Measurements from ENCODE around the gene MRPL37. TPM values are rescaled to one million over a fixed set of nuclear protein-coding genes. Genes with fewer than 3 reads are reported as not detected.

Gene MRPL37
- total and polyA plus RNA-seq, 2 of the 4 experiments (the other 2 are of a cell fraction): 42.8 to 132 TPM

DNA sequence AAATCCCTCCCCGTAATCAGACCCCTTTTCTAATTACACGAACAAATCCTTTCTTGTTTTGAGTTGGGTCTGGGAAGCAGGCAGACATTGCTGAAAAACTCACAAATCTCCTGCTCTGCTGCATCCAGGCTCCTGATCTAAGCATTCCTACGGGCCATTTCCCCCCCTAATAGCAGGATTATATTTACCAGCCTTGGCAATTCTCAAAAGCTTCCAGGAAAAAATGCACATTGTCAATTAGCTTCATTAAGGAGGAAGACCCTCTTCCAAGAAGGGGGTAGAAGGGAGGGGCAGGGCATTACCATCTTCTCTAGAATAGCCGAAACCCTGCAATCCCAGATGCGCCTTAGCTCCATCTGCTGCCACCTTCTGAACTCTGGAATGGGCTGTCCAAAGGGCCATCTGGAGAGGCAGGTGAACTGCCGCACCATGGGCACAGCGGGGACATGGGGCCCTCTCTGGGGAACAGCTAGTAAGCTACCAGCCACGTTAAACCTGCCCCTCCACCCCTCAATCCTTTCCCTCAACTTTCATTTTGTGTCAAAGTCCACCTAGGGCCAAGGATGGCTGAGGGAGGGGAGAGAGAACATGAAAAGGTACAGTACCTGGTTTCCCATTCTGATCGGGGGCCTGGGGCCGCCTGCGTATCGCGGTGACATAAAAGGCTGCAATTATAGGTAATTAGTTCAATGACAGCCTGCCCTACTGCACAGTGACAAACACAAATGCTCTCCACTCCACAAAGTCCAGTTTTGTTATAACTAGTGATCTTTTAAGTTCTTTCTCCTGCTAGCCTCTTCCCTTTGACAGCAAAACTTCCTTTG lies 56.8 kb downstream of the MRPL37 start:
- H3K4me1 ChIP-seq (ENCODE audit: control insufficient read depth, insufficient read depth, low read length): peaks cover 18% of the 10 kb centered on the region
- WGBS, 2 experiments (ENCODE audit: extremely low coverage in 2 of 2, insufficient read length in 1 of 2): 80% methylated on average over 1 of the region's 13 CpGs; no CpG with 5 or more reads in 1 of the 2 experiments
- CTCF ChIA-PET: no interaction called here

More for the DNA sequence above, 56.8 kb downstream of the MRPL37 start:
- Histone ChIP-seq H3K18ac (ENCODE audit: low read depth, low read length) (no peak overlapping the region), H3K79me1 (ENCODE audit: low read depth in 1 of 2, low read length in 2 of 2) (peaks cover 17 to 32% of the 10 kb centered on the region in 2 experiments), H3K23ac (ENCODE audit: low read depth, low read length) (no peak overlapping the region), H2AFZ (replicated peaks; ENCODE audit: low read length, poor library complexity) (no peak overlapping the region), H3K9ac (ENCODE audit: low read depth, low read length) (no peak overlapping the region), H2BK20ac (ENCODE audit: low read depth, low read length) (no peak overlapping the region), H2BK120ac (ENCODE audit: low read depth, low read length) (no peak overlapping the region), H3K36me3 (ENCODE audit: control insufficient read depth, insufficient read depth, low read length) (peaks cover 10% of the 10 kb centered on the region; the same call in 1 of the 2 replicates), H3K27me3 (ENCODE audit: control insufficient read depth, insufficient read depth, low read length) (no peaks in the 10 kb centered on the region), H4K5ac (ENCODE audit: low read depth, low read length) (no peak overlapping the region), H3K9me3 (ENCODE audit: control insufficient read depth, insufficient read depth, low read length) (no peaks in the 10 kb centered on the region), H3K4me2 (ENCODE audit: low read depth, low read length) (no peak overlapping the region), H3K14ac (replicated peaks; ENCODE audit: low read depth, low read length) (no peak overlapping the region), H4K8ac (ENCODE audit: low read depth in 2 of 2, low read length in 2 of 2) (no peak overlapping the region), H2BK15ac (ENCODE audit: low read depth, low read length) (no peak overlapping the region), H3K4ac (ENCODE audit: low read depth, low read length) (no peak overlapping the region), H4K91ac (ENCODE audit: insufficient read depth, low read depth, low read length) (no peak overlapping the region), H3K9me1 (ENCODE audit: insufficient read depth, low read length) (peaks cover 12% of the 10 kb centered on the region), H3K27ac (ENCODE audit: insufficient read depth, low read length) (no peak overlapping the region), H2BK5ac (ENCODE audit: low read depth, low read length, poor library complexity, severe bottlenecking) (no peak overlapping the region), H3K56ac (ENCODE audit: extremely low read depth, insufficient read depth, low read length) (no peak overlapping the region), H4K20me1 (ENCODE audit: insufficient read depth, low read length) (peaks cover 14% of the 10 kb centered on the region), H2AK9ac (replicated peaks; ENCODE audit: low read depth, low read length, poor library complexity) (no peak overlapping the region), H2AK5ac (ENCODE audit: low read depth, low read length) (no peak overlapping the region), H3K4me3 (ENCODE audit: insufficient read depth, low read depth, low read length) (no peak overlapping the region)
- TF ChIP-seq RAD21 (IDR thresholded peaks at IDR 0.05; ENCODE audit: low read length) (no peak), NFE2L2 (IDR thresholded peaks at IDR 0.05; ENCODE audit: low read depth, low read length) (no peak), SMC3 (IDR thresholded peaks at IDR 0.05; ENCODE audit: low read depth, low read length) (no peak), ELK1 (IDR thresholded peaks at IDR 0.05; ENCODE audit: borderline replicate concordance, low read depth, low read length) (no peak), RFX5 (IDR thresholded peaks at IDR 0.05; ENCODE audit: low read depth, low read length) (no peak), USF2 (IDR thresholded peaks at IDR 0.05; ENCODE audit: low read depth, low read length) (no peak), MAFK (IDR thresholded peaks at IDR 0.05; ENCODE audit: low read depth, low read length) (no peak), FOS (IDR thresholded peaks at IDR 0.05; ENCODE audit: low read depth, low read length) (no peak), MXI1 (IDR thresholded peaks at IDR 0.05; ENCODE audit: borderline replicate concordance, low read depth, low read length) (no peak), MAZ (IDR thresholded peaks at IDR 0.05; ENCODE audit: borderline replicate concordance, low read depth, low read length) (no peak), CHD1 (IDR thresholded peaks at IDR 0.05; ENCODE audit: low read depth, low read length) (no peak), CEBPB (IDR thresholded peaks at IDR 0.05; ENCODE audit: low read depth, low read length) (no peak), RCOR1 (IDR thresholded peaks at IDR 0.05; ENCODE audit: insufficient replicate concordance, low read length) (no peak)
- TF ChIP-seq, protein P1, sequence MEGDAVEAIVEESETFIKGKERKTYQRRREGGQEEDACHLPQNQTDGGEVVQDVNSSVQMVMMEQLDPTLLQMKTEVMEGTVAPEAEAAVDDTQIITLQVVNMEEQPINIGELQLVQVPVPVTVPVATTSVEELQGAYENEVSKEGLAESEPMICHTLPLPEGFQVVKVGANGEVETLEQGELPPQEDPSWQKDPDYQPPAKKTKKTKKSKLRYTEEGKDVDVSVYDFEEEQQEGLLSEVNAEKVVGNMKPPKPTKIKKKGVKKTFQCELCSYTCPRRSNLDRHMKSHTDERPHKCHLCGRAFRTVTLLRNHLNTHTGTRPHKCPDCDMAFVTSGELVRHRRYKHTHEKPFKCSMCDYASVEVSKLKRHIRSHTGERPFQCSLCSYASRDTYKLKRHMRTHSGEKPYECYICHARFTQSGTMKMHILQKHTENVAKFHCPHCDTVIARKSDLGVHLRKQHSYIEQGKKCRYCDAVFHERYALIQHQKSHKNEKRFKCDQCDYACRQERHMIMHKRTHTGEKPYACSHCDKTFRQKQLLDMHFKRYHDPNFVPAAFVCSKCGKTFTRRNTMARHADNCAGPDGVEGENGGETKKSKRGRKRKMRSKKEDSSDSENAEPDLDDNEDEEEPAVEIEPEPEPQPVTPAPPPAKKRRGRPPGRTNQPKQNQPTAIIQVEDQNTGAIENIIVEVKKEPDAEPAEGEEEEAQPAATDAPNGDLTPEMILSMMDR (conservative IDR thresholded peaks at IDR 0.05; ENCODE audit: low read depth, low read length): no peak
- no TSS peak for BruUV-seq (replicated peaks)
- intact Hi-C loops (cut with micrococcal nuclease): no loop called here
- ATAC-seq (ENCODE audit: low read depth) (no peak), DNase-seq (no peak)
- in situ Hi-C loops (cut with MboI; ENCODE audit: low sequenced_read_pairs): no loop called here
- POLR2A ChIA-PET (ENCODE audit: unreplicated experiment): no interaction called here
- dilution Hi-C loops (cut with HindIII; ENCODE audit: low sequenced_read_pairs, unreplicated experiment): no loop called here

Data from IMR-90 (cell line).